Choroid plexus epithelial cell (primary cell): ENCODE results near the gene MYO9B.

Source experiments
- DNase-seq: peaks from one replicate; pipeline ENCODE4 v3.0.0-alpha.2; 2010; ENCODE audit warnings: low read depth
- H3K4me3 ChIP-seq: 2 replicates; pipeline ENCODE4 v1.5.1; 2011; ENCODE audit warnings: low read depth, mild to moderate bottlenecking, control low read depth, low read length, moderate library complexity
- CTCF ChIP-seq: conservative IDR thresholded peaks from 2 replicates; pipeline ENCODE4 v1.5.1; 2011; ENCODE audit warnings: low read depth, mild to moderate bottlenecking, control low read depth, inconsistent platforms, low read length, moderate library complexity

MYO9B gene

GRCh38 chr19:17048885-17049453 lies 26.6 kb upstream of the MYO9B start:
- no peak for DNase-seq
- TF ChIP-seq CTCF, result no peak
- no peak overlapping the region for H3K4me3 ChIP-seq

GRCh38 chr19:17049711-17050280 lies 25.8 kb upstream of the MYO9B start:
- no peak for TF ChIP-seq CTCF
- DNase-seq, result peak; percentile 77
- H3K4me3 ChIP-seq, result no peak overlapping the region

GRCh38 chr19:17052439-17052838 lies 23.1 kb upstream of the MYO9B start:
- DNase-seq, result peak; percentile 77
- no peak overlapping the region for H3K4me3 ChIP-seq
- peak; percentile 78 for TF ChIP-seq CTCF

- TF ChIP-seq CTCF, result no peak
- no peak for DNase-seq
- no peak overlapping the region for H3K4me3 ChIP-seq
Measured at GRCh38 chr19:17054746-17055145, 20.8 kb upstream of the MYO9B start.

- no peak for DNase-seq
- no peak overlapping the region for H3K4me3 ChIP-seq
- TF ChIP-seq CTCF, result no peak
Measured at GRCh38 chr19:17055636-17056035, 19.9 kb upstream of the MYO9B start.

- peak; percentile 53 for DNase-seq
- H3K4me3 ChIP-seq, result no peak overlapping the region
- no peak for TF ChIP-seq CTCF
Measured at GRCh38 chr19:17058236-17058635, 17.3 kb upstream of the MYO9B start.

GRCh38 chr19:17060802-17061201 lies 14.8 kb upstream of the MYO9B start:
- DNase-seq, result no peak
- H3K4me3 ChIP-seq, result no peak overlapping the region
- no peak for TF ChIP-seq CTCF
